GM12874 (cell line): ENCODE measurements around the gene MKLN1.

Experiments used
- CTCF ChIP-seq: IDR thresholded peaks from 2 replicates; pipeline ENCODE4 v1.5.1; 2011; ENCODE audit warnings: low read depth, mild to moderate bottlenecking, control low read depth, low read length, moderate library complexity; ENCODE audit not compliant: insufficient read depth

MKLN1 gene

GRCh38 chr7:131371411-131371810 is 43.7 kb downstream of the MKLN1 start:
- TF ChIP-seq CTCF = no peak

GRCh38 chr7:131372554-131372953 is 44.9 kb downstream of the MKLN1 start:
- no peak for TF ChIP-seq CTCF

GRCh38 chr7:131374821-131375220 is 47.1 kb downstream of the MKLN1 start:
- no peak for TF ChIP-seq CTCF

- no peak for TF ChIP-seq CTCF
Observed at GRCh38 chr7:131381069-131381838, 53.6 kb downstream of the MKLN1 start.

- TF ChIP-seq CTCF = no peak
Observed at GRCh38 chr7:131383417-131384285, 56.0 kb downstream of the MKLN1 start.

GRCh38 chr7:131384286-131384635 is 56.6 kb downstream of the MKLN1 start:
- TF ChIP-seq CTCF = no peak

- TF ChIP-seq CTCF = no peak
Observed at GRCh38 chr7:131385039-131385605, 57.4 kb downstream of the MKLN1 start.
